Sigmoid colon (tissue), 4 donors: ENCODE measurements around the gene ELOVL5.

Source experiments
- EP300 ChIP-seq, 4 donors: sonication (generic); formaldehyde crosslinking; IDR thresholded peaks; one replicate each; pipeline ENCODE4 v1.6.1; 2017; ENCODE audit warnings: antibody characterized with exemption in 4 of 4
- POLR2AphosphoS5 ChIP-seq, 4 donors: sonication (generic); formaldehyde crosslinking; IDR thresholded peaks; one replicate each; pipeline ENCODE4 v1.6.1; 2017; ENCODE audit warnings: antibody characterized with exemption in 4 of 4
- TF ChIP-seq, protein P1 (sequence below), 4 experiments: fragments of 450-650 bp in 3 of 4; fragments of 200-600 bp in 1 of 4; IDR thresholded peaks; one replicate each; pipeline ENCODE4 v1.5.1; 2016 to 2019; ENCODE audit warnings: antibody characterized with exemption in 4 of 4, mild to moderate bottlenecking in 3 of 4, moderate library complexity in 2 of 4

DNA sequence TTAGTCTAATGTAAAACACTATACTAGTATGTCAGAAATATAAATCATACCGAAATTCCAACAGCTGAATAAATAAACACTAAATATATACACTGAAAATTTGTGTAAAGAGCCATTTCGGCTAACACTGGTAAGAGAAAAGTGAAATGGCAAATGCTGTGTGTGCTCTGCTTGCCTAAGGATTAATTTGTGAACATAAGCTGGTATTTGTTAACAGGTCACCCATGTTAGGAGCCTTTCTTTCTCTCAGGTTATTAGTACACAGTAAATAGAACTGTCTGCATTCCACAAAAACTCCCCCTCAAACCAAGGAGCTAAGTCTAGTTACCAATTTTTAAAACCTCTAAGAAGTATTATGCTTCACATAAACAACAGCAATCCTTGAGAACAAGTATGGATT, 27.0 kb downstream of the ELOVL5 start:
- TF ChIP-seq, protein P1, sequence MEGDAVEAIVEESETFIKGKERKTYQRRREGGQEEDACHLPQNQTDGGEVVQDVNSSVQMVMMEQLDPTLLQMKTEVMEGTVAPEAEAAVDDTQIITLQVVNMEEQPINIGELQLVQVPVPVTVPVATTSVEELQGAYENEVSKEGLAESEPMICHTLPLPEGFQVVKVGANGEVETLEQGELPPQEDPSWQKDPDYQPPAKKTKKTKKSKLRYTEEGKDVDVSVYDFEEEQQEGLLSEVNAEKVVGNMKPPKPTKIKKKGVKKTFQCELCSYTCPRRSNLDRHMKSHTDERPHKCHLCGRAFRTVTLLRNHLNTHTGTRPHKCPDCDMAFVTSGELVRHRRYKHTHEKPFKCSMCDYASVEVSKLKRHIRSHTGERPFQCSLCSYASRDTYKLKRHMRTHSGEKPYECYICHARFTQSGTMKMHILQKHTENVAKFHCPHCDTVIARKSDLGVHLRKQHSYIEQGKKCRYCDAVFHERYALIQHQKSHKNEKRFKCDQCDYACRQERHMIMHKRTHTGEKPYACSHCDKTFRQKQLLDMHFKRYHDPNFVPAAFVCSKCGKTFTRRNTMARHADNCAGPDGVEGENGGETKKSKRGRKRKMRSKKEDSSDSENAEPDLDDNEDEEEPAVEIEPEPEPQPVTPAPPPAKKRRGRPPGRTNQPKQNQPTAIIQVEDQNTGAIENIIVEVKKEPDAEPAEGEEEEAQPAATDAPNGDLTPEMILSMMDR (IDR thresholded peaks at IDR 0.05): no peak
- TF ChIP-seq EP300 (IDR thresholded peaks at IDR 0.05) (no peak), POLR2AphosphoS5 (IDR thresholded peaks at IDR 0.05) (no peak)
